DND-41 (cell line): Measurements from ENCODE around the gene TMEM238.
A peak's percentile ranks its signal among the peaks of the same experiment; 100 is the strongest.

Source experiments
- ATAC-seq: fragments of 200-7000 bp; cut with Tn5 transposase; 3 replicates; pipeline ENCODE4 v1.9.1; 2021; ENCODE audit warnings: low read depth; ENCODE audit not compliant: insufficient read depth
- DNase-seq: peaks from one replicate; pipeline ENCODE4 v3.0.0-alpha.2; 2020
- H2AFZ ChIP-seq: 2 replicates; pipeline ENCODE4 v1.6.0; 2012; ENCODE audit warnings: low read depth, low read length
- H3K27ac ChIP-seq: 2 replicates; pipeline ENCODE4 v1.5.1; 2012; ENCODE audit warnings: low read length, inconsistent platforms
- H3K27me3 ChIP-seq: fragments of 200-600 bp; sonication (generic); 2 replicates; pipeline ENCODE4 v1.6.0; 2012; ENCODE audit warnings: low read length, mild to moderate bottlenecking, inconsistent platforms; ENCODE audit not compliant: insufficient read depth, poor library complexity
- H3K36me3 ChIP-seq: 2 replicates; pipeline ENCODE4 v1.5.1; 2012; ENCODE audit warnings: low read length, inconsistent platforms; ENCODE audit not compliant: insufficient read depth
- H3K4me1 ChIP-seq: 2 replicates; pipeline ENCODE4 v1.5.1; 2012; ENCODE audit warnings: mild to moderate bottlenecking, low read length; ENCODE audit not compliant: insufficient read depth
- H3K4me2 ChIP-seq: 2 replicates; pipeline ENCODE4 v1.6.0; 2012; ENCODE audit warnings: mild to moderate bottlenecking, moderate library complexity, low read length, inconsistent platforms; ENCODE audit not compliant: insufficient read depth
- H3K4me3 ChIP-seq, 2 experiments: fragments of 200-600 bp in 1 of 2; shearing (Covaris generic) in 1 of 2; 2 replicates each; pipeline ENCODE4 v1.5.1; 2012 to 2016; ENCODE audit warnings: inconsistent platforms in 2 of 2, low read length in 2 of 2, mild to moderate bottlenecking in 2 of 2, low read depth in 1 of 2, moderate library complexity in 1 of 2
- H3K79me2 ChIP-seq: 2 replicates; pipeline ENCODE4 v1.6.0; 2012; ENCODE audit warnings: low read length, inconsistent platforms; ENCODE audit not compliant: insufficient read depth
- H3K9ac ChIP-seq: 2 replicates; pipeline ENCODE4 v1.6.0; 2012; ENCODE audit warnings: low read depth, mild to moderate bottlenecking, inconsistent platforms, low read length, moderate library complexity
- H3K9me3 ChIP-seq: 2 replicates; pipeline ENCODE4 v1.5.1; 2012; ENCODE audit warnings: low read length, moderate library complexity, mild to moderate bottlenecking, inconsistent platforms; ENCODE audit not compliant: insufficient read depth, severe bottlenecking
- H4K20me1 ChIP-seq: 2 replicates; pipeline ENCODE4 v1.6.0; 2012; ENCODE audit warnings: low read length; ENCODE audit not compliant: insufficient read depth
- EZH2 ChIP-seq: IDR thresholded peaks from 3 replicates; pipeline ENCODE4 v1.6.1; 2012; ENCODE audit warnings: borderline replicate concordance, low read depth, mild to moderate bottlenecking, moderate library complexity, low read length, inconsistent platforms; ENCODE audit not compliant: severe bottlenecking
- TF ChIP-seq, protein P1 (sequence below): IDR thresholded peaks from 2 replicates; pipeline ENCODE4 v1.5.1; 2012; ENCODE audit warnings: borderline replicate concordance, low read length, moderate library complexity, mild to moderate bottlenecking; ENCODE audit not compliant: poor library complexity, severe bottlenecking; ENCODE audit errors: extremely low read depth

TMEM238 gene

DNA sequence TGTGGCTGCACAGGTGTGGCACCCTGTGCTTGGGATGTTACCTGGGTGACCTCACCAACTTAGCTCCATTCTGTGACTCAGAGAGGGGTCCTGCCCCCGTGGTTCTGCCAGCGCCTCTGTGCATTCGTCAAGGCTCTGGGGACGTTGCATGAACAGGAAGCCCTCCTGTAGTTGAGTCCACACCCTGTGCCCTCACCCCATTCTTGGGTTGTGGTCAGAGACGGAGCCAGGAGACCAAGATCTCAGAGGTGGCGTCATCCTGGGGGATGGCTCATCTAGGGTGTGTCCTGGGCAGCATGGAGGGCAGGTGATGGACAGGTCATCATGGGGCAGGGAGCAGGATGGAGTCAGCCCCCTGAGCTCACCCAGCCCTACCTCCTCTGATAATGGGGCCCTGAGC lies 32.1 kb downstream of the TMEM238 start:
- no peaks in the 10 kb centered on the region for H3K27me3 ChIP-seq

DNA sequence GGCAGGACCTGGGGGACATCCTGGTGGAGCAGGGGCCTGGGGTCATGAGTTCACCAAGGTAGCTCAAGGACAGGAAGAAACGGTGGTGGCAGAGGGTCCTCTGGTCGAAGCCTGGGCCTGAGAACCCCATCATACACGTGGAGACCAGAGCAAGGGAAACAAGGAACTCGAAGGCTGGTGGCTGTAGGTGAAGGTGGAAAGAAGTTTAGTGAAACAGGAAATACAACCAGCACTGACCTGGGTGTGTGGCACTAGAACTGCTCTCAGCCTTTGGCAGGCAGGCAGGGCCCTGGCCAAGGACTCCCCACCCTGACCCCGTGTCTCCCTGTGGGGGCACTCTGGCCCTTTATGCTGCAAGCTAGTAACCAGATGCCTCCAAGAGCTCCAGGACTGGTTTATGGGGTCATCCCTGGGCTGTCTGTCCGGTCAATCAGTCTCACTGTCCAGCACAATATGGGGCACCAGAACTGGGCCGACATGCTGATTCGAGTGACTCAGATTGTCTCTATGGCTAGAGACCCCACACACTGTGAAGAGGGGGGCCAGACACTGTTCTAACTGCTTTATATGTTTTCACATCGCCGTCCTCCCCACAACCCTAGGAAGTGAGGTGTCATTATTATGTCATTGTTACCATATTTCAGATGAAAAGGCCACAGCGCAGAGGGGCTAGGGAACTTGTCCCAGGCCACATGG lies 33.3 kb downstream of the TMEM238 start:
- Histone ChIP-seq H3K4me1 (no peaks in the 10 kb centered on the region), H3K27ac (no peak overlapping the region), H3K36me3 (peaks cover 26% of the 10 kb centered on the region), H2AFZ (no peak overlapping the region), H3K79me2 (no peaks in the 10 kb centered on the region), H3K4me3 (no peak overlapping the region), H3K9ac (no peak overlapping the region), H3K4me2 (no peak overlapping the region), H3K27me3 (no peaks in the 10 kb centered on the region), H3K9me3 (no peaks in the 10 kb centered on the region), H4K20me1 (peaks cover 8% of the 10 kb centered on the region)
- no peak for DNase-seq
- ATAC-seq, result no peak
- TF ChIP-seq EZH2, result no peak
- TF ChIP-seq, protein P1, sequence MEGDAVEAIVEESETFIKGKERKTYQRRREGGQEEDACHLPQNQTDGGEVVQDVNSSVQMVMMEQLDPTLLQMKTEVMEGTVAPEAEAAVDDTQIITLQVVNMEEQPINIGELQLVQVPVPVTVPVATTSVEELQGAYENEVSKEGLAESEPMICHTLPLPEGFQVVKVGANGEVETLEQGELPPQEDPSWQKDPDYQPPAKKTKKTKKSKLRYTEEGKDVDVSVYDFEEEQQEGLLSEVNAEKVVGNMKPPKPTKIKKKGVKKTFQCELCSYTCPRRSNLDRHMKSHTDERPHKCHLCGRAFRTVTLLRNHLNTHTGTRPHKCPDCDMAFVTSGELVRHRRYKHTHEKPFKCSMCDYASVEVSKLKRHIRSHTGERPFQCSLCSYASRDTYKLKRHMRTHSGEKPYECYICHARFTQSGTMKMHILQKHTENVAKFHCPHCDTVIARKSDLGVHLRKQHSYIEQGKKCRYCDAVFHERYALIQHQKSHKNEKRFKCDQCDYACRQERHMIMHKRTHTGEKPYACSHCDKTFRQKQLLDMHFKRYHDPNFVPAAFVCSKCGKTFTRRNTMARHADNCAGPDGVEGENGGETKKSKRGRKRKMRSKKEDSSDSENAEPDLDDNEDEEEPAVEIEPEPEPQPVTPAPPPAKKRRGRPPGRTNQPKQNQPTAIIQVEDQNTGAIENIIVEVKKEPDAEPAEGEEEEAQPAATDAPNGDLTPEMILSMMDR, result no peak

More for the DNA sequence above, 32.1 kb downstream of the TMEM238 start:
- H3K9me3 ChIP-seq, result no peaks in the 10 kb centered on the region
- no peak overlapping the region for H3K27ac ChIP-seq
- H4K20me1 ChIP-seq, result peaks cover 3% of the 10 kb centered on the region; the same call in 1 of the 2 replicates
- H3K36me3 ChIP-seq, result peaks cover 14% of the 10 kb centered on the region
- H3K4me3 ChIP-seq, result no peak overlapping the region
- peak; percentile 12; the same call in 1 of the 3 replicates for ATAC-seq
- no peaks in the 10 kb centered on the region for H3K4me1 ChIP-seq
- H3K79me2 ChIP-seq, result no peaks in the 10 kb centered on the region
- no peak overlapping the region for H2AFZ ChIP-seq
- no peak overlapping the region for H3K4me2 ChIP-seq
- DNase-seq, result no peak
- H3K9ac ChIP-seq, result no peak overlapping the region
- no peak for TF ChIP-seq EZH2
- TF ChIP-seq, protein P1, result no peak

DNA sequence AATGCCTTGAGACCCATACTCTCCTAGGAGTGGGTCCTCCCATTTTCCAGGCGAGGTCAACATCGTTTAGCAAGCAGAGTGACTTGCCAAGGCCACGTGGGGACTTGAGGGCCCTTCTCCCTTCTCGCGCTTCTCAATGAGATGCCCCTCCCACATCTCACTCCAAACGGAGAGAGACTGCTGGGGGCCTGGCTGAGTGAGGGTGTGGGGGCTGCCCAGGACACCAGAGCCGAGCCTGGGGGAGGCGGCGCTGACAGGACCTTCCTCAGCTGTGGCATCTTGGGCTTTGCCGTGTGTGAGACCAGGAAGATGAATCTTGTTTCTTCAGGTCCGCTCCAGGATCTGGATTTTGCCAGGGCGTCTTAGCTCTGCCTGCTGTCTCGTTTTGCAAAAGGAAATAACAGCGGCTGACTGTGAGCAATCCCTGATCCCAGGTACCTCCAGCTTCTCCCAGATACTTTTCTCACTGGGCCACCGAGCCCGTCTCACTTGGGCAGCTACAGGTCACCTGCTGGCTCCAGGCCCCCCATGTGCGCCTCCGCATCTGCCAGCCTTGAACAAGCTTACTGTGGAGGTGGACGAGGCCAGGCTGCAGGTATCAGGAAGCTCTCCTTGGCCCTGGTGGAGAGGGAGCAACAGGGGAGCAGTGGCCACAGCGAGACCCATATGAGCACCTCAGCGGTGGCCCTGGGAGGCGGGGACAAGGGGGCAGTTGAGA lies 35.6 kb downstream of the TMEM238 start:
- no peak overlapping the region for H3K4me3 ChIP-seq
- ATAC-seq (no peak), DNase-seq (no peak)
- no peak overlapping the region for H3K4me2 ChIP-seq
- H3K27me3 ChIP-seq, result no peaks in the 10 kb centered on the region
- no peak overlapping the region for H3K27ac ChIP-seq
- H3K9ac ChIP-seq, result no peak overlapping the region
- H4K20me1 ChIP-seq, result peaks cover 24% of the 10 kb centered on the region
- H3K9me3 ChIP-seq, result no peaks in the 10 kb centered on the region
- TF ChIP-seq, protein P1, result no peak
- TF ChIP-seq EZH2, result no peak
- H3K4me1 ChIP-seq, result no peaks in the 10 kb centered on the region
- H2AFZ ChIP-seq, result no peak overlapping the region
- H3K36me3 ChIP-seq, result peaks cover 46% of the 10 kb centered on the region
- peaks cover 3% of the 10 kb centered on the region for H3K79me2 ChIP-seq
